Activated T-cell treated with anti-CD3 and anti-CD28 coated beads, Interleukin-2, amount 50 U/mL, for 24 hours (primary cell): Measurements from ENCODE around the gene CFDP1.
A peak's percentile ranks its signal among the peaks of the same experiment; 100 is the strongest.

ENCODE experiments used
- DNase-seq: peaks from one replicate; pipeline ENCODE4 v3.0.0-alpha.2; 2020
- H3K27ac Mint-ChIP-seq: 2 replicates; pipeline ENCODE4 v1.8.0; 2020; ENCODE audit warnings: mild to moderate bottlenecking, mixed read lengths
- H3K27me3 Mint-ChIP-seq: 2 replicates; pipeline ENCODE4 v1.8.0; 2020; ENCODE audit warnings: mixed read lengths
- H3K36me3 Mint-ChIP-seq: 2 replicates; pipeline ENCODE4 v1.8.0; 2020; ENCODE audit warnings: low read depth, mixed read lengths
- H3K4me1 Mint-ChIP-seq: 2 replicates; pipeline ENCODE4 v1.8.0; 2020; ENCODE audit warnings: low read depth, mixed read lengths
- H3K4me3 Mint-ChIP-seq: 2 replicates; pipeline ENCODE4 v1.8.0; 2020; ENCODE audit warnings: mild to moderate bottlenecking, moderate library complexity, mixed read lengths
- H3K9me3 Mint-ChIP-seq: 2 replicates; pipeline ENCODE4 v1.8.0; 2020; ENCODE audit warnings: mixed read lengths

The CFDP1 gene

GRCh38 chr16:75379911-75380847, 53.1 kb downstream of the CFDP1 start:
- Mint-ChIP-seq H3K4me3 (peak overlapping the region; percentile 39), H3K27me3 (no peaks in the 10 kb centered on the region), H3K9me3 (no peaks in the 10 kb centered on the region), H3K4me1 (peaks cover 57% of the 10 kb centered on the region), H3K27ac (peak overlapping the region; percentile 81), H3K36me3 (peaks cover 56% of the 10 kb centered on the region)
- DNase-seq = no peak

DNA sequence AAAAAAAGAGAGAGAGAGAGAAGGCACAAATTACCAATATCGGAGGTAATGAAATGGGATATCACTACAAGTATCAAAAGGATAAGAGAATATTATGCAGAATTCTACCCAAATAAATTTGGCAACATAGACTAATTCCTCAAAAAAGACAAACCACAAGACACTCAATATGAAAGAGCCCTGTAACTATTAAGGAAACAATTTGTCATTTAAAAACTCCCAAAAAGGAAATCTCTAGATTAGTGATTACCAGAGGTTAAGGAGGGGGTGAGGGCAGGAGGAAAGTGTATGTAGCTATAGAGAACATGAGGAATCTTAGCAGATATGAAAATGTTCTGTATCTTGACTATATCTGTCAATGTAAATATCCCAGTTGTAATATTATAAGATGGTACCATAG, 54.0 kb downstream of the CFDP1 start:
- Mint-ChIP-seq H3K27ac (peak overlapping the region; percentile 81), H3K27me3 (no peaks in the 10 kb centered on the region), H3K36me3 (peaks cover 58% of the 10 kb centered on the region), H3K4me3 (peak overlapping the region; percentile 39), H3K4me1 (peaks cover 57% of the 10 kb centered on the region), H3K9me3 (no peaks in the 10 kb centered on the region)
- DNase-seq = no peak

GRCh38 chr16:75378616-75379015, 54.7 kb downstream of the CFDP1 start:
- Mint-ChIP-seq H3K4me3 (no peak overlapping the region), H3K9me3 (no peaks in the 10 kb centered on the region), H3K36me3 (peaks cover 56% of the 10 kb centered on the region), H3K27me3 (no peaks in the 10 kb centered on the region), H3K4me1 (peaks cover 57% of the 10 kb centered on the region), H3K27ac (no peak overlapping the region)
- DNase-seq = no peak

DNA sequence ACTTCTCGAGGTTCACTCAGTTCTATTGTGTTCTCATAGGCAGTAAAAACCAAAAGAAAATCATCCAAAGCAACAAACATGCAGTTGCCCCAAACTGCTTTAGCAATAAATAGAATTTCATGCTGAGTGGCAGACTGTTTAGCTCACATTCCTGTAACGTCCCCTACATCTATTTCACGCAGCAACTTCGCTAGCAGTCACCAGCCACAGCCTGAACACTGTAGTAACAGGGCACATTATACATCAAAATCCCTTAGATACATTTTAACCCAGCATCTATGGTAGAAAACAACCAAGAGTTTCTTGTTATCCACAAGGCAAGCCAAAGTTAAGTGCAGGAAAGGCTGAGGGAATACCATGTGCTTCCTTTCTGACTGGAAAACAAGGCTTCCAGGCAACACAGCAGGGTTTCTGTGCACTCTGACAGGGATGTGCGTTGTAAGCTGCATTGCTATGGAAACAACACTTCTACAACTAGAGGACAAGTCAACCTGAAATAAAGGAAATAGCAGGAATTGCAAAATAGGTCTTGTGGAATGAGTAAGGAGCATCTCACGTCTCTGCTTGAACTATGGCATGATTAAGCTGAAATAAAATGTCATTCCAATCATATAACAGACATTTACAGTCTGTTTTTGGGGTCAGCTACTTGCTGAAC, 55.4 kb downstream of the CFDP1 start:
- H3K4me3 Mint-ChIP-seq = no peak overlapping the region
- DNase-seq = no peak

GRCh38 chr16:75376475-75377161, 56.7 kb downstream of the CFDP1 start:
- Mint-ChIP-seq H3K36me3 (peaks cover 64% of the 10 kb centered on the region), H3K27ac (no peak overlapping the region), H3K9me3 (no peaks in the 10 kb centered on the region), H3K27me3 (no peaks in the 10 kb centered on the region), H3K4me3 (no peak overlapping the region), H3K4me1 (peaks cover 42% of the 10 kb centered on the region)
- DNase-seq = no peak

More for the DNA sequence above, 55.4 kb downstream of the CFDP1 start:
- Mint-ChIP-seq H3K4me1 (peaks cover 52% of the 10 kb centered on the region), H3K27ac (no peak overlapping the region), H3K9me3 (no peaks in the 10 kb centered on the region), H3K27me3 (no peaks in the 10 kb centered on the region), H3K36me3 (peaks cover 56% of the 10 kb centered on the region)

DNA sequence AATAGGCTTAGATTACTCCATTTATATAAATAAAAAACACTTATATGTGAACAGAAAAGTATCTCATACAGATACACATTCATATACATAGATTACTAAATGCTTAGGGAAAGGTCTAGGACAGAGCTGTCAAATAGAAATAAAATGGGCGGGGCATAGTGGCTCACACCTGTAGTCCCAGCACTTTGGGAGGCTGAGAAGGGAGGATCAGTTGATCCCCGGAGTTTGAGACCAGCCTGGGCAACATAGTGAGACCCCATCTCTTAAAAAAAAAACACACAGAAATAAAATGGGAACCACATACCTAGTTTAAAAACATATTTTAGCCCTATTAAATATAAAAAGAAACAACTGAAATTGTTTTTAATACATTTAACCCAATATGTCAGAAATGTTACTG, 58.9 kb downstream of the CFDP1 start:
- no peaks in the 10 kb centered on the region for H3K9me3 Mint-ChIP-seq
- no peak for DNase-seq
- H3K27me3 Mint-ChIP-seq = no peaks in the 10 kb centered on the region
- peaks cover 63% of the 10 kb centered on the region for H3K36me3 Mint-ChIP-seq
- H3K4me3 Mint-ChIP-seq = no peak overlapping the region
- no peak overlapping the region for H3K27ac Mint-ChIP-seq
- peaks cover 22% of the 10 kb centered on the region for H3K4me1 Mint-ChIP-seq

- no peaks in the 10 kb centered on the region for H3K27me3 Mint-ChIP-seq
- no peaks in the 10 kb centered on the region for H3K9me3 Mint-ChIP-seq
- peaks cover 1% of the 10 kb centered on the region for H3K4me1 Mint-ChIP-seq
- no peak overlapping the region for H3K27ac Mint-ChIP-seq
- peaks cover 56% of the 10 kb centered on the region for H3K36me3 Mint-ChIP-seq
- H3K4me3 Mint-ChIP-seq = no peak overlapping the region
- DNase-seq = no peak
Observed at GRCh38 chr16:75372236-75372856, 61.0 kb downstream of the CFDP1 start.

- DNase-seq = no peak
- H3K4me1 Mint-ChIP-seq = no peaks in the 10 kb centered on the region
- peaks cover 53% of the 10 kb centered on the region for H3K36me3 Mint-ChIP-seq
- no peaks in the 10 kb centered on the region for H3K9me3 Mint-ChIP-seq
- no peak overlapping the region for H3K27ac Mint-ChIP-seq
- no peak overlapping the region for H3K4me3 Mint-ChIP-seq
- H3K27me3 Mint-ChIP-seq = no peaks in the 10 kb centered on the region
Observed at GRCh38 chr16:75371171-75371570, 62.1 kb downstream of the CFDP1 start.

GRCh38 chr16:75364286-75364791, 69.0 kb downstream of the CFDP1 start:
- no peak for DNase-seq
- no peaks in the 10 kb centered on the region for H3K27me3 Mint-ChIP-seq
- H3K4me1 Mint-ChIP-seq = no peaks in the 10 kb centered on the region
- H3K9me3 Mint-ChIP-seq = no peaks in the 10 kb centered on the region
- no peak overlapping the region for H3K27ac Mint-ChIP-seq
- H3K4me3 Mint-ChIP-seq = no peak overlapping the region
- peaks cover 57% of the 10 kb centered on the region for H3K36me3 Mint-ChIP-seq

- no peaks in the 10 kb centered on the region for H3K27me3 Mint-ChIP-seq
- no peaks in the 10 kb centered on the region for H3K4me1 Mint-ChIP-seq
- H3K4me3 Mint-ChIP-seq = no peak overlapping the region
- H3K9me3 Mint-ChIP-seq = no peaks in the 10 kb centered on the region
- H3K27ac Mint-ChIP-seq = no peak overlapping the region
- DNase-seq = no peak
- peaks cover 50% of the 10 kb centered on the region for H3K36me3 Mint-ChIP-seq
Observed at GRCh38 chr16:75362846-75363245, 70.5 kb downstream of the CFDP1 start.

GRCh38 chr16:75361936-75362335, 71.4 kb downstream of the CFDP1 start:
- DNase-seq = no peak
- H3K4me3 Mint-ChIP-seq = no peak overlapping the region
- no peak overlapping the region for H3K27ac Mint-ChIP-seq
- H3K36me3 Mint-ChIP-seq = peaks cover 50% of the 10 kb centered on the region
- no peaks in the 10 kb centered on the region for H3K4me1 Mint-ChIP-seq
- no peaks in the 10 kb centered on the region for H3K27me3 Mint-ChIP-seq
- H3K9me3 Mint-ChIP-seq = no peaks in the 10 kb centered on the region

DNA sequence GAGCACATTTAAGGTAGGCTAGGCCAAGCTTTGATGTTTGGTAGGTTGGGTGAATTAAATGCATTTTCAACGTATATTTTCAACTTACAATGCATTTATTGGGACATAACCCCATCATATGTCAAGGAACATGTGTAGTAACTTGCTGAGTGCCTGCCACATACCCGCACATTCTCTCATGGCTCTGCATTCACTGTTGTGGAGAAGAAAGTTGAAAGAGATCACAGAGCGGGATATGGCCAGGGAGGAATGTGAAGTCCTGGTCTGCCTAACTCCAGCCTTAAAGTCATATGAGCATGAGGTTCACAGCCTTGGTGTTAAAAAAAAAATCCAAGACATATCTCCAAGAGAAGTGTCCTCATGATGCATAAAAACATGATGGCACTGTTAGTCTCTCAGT, 79.1 kb downstream of the CFDP1 start:
- no peak overlapping the region for H3K27ac Mint-ChIP-seq
- H3K27me3 Mint-ChIP-seq = no peaks in the 10 kb centered on the region
- no peak for DNase-seq
- no peaks in the 10 kb centered on the region for H3K9me3 Mint-ChIP-seq
- peaks cover 31% of the 10 kb centered on the region for H3K36me3 Mint-ChIP-seq
- H3K4me3 Mint-ChIP-seq = no peak overlapping the region
- peaks cover 3% of the 10 kb centered on the region for H3K4me1 Mint-ChIP-seq

DNA sequence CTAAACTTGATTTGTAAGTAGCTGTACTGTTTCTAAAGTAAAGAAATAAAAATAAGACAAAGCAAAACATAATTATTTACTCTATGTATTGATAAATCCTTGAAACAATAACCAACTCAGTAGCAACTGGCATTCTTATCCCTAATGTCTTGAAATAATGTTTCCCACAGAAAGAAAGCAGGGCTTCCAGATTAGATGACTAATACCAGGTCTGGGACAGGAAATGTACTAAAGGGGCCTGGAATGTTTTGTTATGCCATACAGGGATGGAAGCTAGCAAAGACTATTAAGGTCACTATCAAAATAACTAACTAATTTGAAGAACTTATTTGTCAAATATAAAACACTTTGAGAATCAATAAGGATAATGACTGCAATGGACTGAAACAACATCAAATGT, 82.1 kb downstream of the CFDP1 start:
- H3K27me3 Mint-ChIP-seq = no peaks in the 10 kb centered on the region
- peaks cover 3% of the 10 kb centered on the region for H3K4me1 Mint-ChIP-seq
- no peaks in the 10 kb centered on the region for H3K9me3 Mint-ChIP-seq
- H3K36me3 Mint-ChIP-seq = peaks cover 33% of the 10 kb centered on the region
- no peak overlapping the region for H3K27ac Mint-ChIP-seq
- no peak for DNase-seq
- no peak overlapping the region for H3K4me3 Mint-ChIP-seq

GRCh38 chr16:75345711-75346110, 87.6 kb downstream of the CFDP1 start:
- Mint-ChIP-seq H3K4me1 (peaks cover 3% of the 10 kb centered on the region), H3K27ac (no peak overlapping the region), H3K36me3 (peaks cover 43% of the 10 kb centered on the region), H3K4me3 (no peak overlapping the region), H3K27me3 (no peaks in the 10 kb centered on the region), H3K9me3 (no peaks in the 10 kb centered on the region)
- no peak for DNase-seq
